ENCODE results near the gene BAHCC1. TPM values are rescaled to one million over a fixed set of nuclear protein-coding genes. Genes with fewer than 3 reads are reported as not detected.

Gene BAHCC1
- total RNA-seq, 2 donors from 2014 or later, result 41.2 to 69.6 TPM

GRCh38 chr17:81454473-81454872 lies 59.2 kb downstream of the BAHCC1 start:
- no peak for DNase-seq (ENCODE audit: low spot score)
- Histone ChIP-seq H3K4me3 (no peak overlapping the region), H3K27me3 (replicated peaks; ENCODE audit: insufficient read depth) (no peaks in the 10 kb centered on the region), H3K9me3 (no peaks in the 10 kb centered on the region), H3K36me3 (peaks cover 9% of the 10 kb centered on the region), H3K4me1 (ENCODE audit: control insufficient read depth in 1 of 2, low read depth in 2 of 2) (no peaks in the 10 kb centered on the region), H3K27ac (no peak overlapping the region)
- TF ChIP-seq CTCF (IDR thresholded peaks at IDR 0.05), result no peak
- ATAC-seq (ENCODE audit: insufficient number of reproducible peaks, low FRiP score, low read depth), result no peak

- no peak for TF ChIP-seq CTCF (IDR thresholded peaks at IDR 0.05)
- peaks cover 9% of the 10 kb centered on the region for H3K36me3 ChIP-seq
- no peaks in the 10 kb centered on the region for H3K27me3 ChIP-seq (replicated peaks; ENCODE audit: insufficient read depth)
- no peaks in the 10 kb centered on the region for H3K9me3 ChIP-seq
- ATAC-seq (ENCODE audit: insufficient number of reproducible peaks, low FRiP score, low read depth), result no peak
- H3K4me1 ChIP-seq (ENCODE audit: control insufficient read depth in 1 of 2, low read depth in 2 of 2), result no peaks in the 10 kb centered on the region
- no peak for DNase-seq (ENCODE audit: low spot score)
- no peak overlapping the region for H3K4me3 ChIP-seq
- H3K27ac ChIP-seq, result no peak overlapping the region
Observed at GRCh38 chr17:81455387-81455786, 60.1 kb downstream of the BAHCC1 start.

GRCh38 chr17:81456091-81456490 lies 60.8 kb downstream of the BAHCC1 start:
- H3K36me3 ChIP-seq, result peaks cover 9% of the 10 kb centered on the region
- H3K9me3 ChIP-seq, result no peaks in the 10 kb centered on the region
- DNase-seq (ENCODE audit: low spot score), result no peak
- no peak for ATAC-seq (ENCODE audit: insufficient number of reproducible peaks, low FRiP score, low read depth)
- TF ChIP-seq CTCF (IDR thresholded peaks at IDR 0.05), result no peak
- H3K4me1 ChIP-seq (ENCODE audit: control insufficient read depth in 1 of 2, low read depth in 2 of 2), result no peaks in the 10 kb centered on the region
- no peak overlapping the region for H3K27ac ChIP-seq
- no peaks in the 10 kb centered on the region for H3K27me3 ChIP-seq (replicated peaks; ENCODE audit: insufficient read depth)
- no peak overlapping the region for H3K4me3 ChIP-seq

GRCh38 chr17:81456798-81457197 lies 61.5 kb downstream of the BAHCC1 start:
- ATAC-seq (ENCODE audit: insufficient number of reproducible peaks, low FRiP score, low read depth) (no peak), DNase-seq (ENCODE audit: low spot score) (no peak)
- H3K27ac ChIP-seq, result no peak overlapping the region
- no peaks in the 10 kb centered on the region for H3K27me3 ChIP-seq (replicated peaks; ENCODE audit: insufficient read depth)
- TF ChIP-seq CTCF (IDR thresholded peaks at IDR 0.05), result no peak
- no peaks in the 10 kb centered on the region for H3K9me3 ChIP-seq
- no peak overlapping the region for H3K4me3 ChIP-seq
- no peaks in the 10 kb centered on the region for H3K4me1 ChIP-seq (ENCODE audit: control insufficient read depth in 1 of 2, low read depth in 2 of 2)
- peaks cover 5% of the 10 kb centered on the region for H3K36me3 ChIP-seq

GRCh38 chr17:81457401-81457800 lies 62.1 kb downstream of the BAHCC1 start:
- Histone ChIP-seq H3K9me3 (no peaks in the 10 kb centered on the region), H3K27me3 (replicated peaks; ENCODE audit: insufficient read depth) (no peaks in the 10 kb centered on the region), H3K4me1 (ENCODE audit: control insufficient read depth in 1 of 2, low read depth in 2 of 2) (no peaks in the 10 kb centered on the region), H3K36me3 (peaks cover 7% of the 10 kb centered on the region), H3K27ac (no peak overlapping the region), H3K4me3 (no peak overlapping the region)
- ATAC-seq (ENCODE audit: insufficient number of reproducible peaks, low FRiP score, low read depth) (no peak), DNase-seq (ENCODE audit: low spot score) (no peak)
- TF ChIP-seq CTCF (IDR thresholded peaks at IDR 0.05), result no peak
